Astrocyte of the hippocampus (primary cell): Measurements from ENCODE around the gene MYH1.

Experiments used
- DNase-seq: peaks from one replicate; pipeline ENCODE4 v3.0.0; 2011; ENCODE audit warnings: low read depth, low spot score

The MYH1 gene

GRCh38 chr17:10482252-10482651 is 36.1 kb downstream of the MYH1 start:
- DNase-seq, result no peak

- no peak for DNase-seq
Observed at GRCh38 chr17:10477701-10478100, 40.6 kb downstream of the MYH1 start.

GRCh38 chr17:10474536-10474935 is 43.8 kb downstream of the MYH1 start:
- no peak for DNase-seq

GRCh38 chr17:10471858-10472257 is 46.5 kb downstream of the MYH1 start:
- DNase-seq, result no peak

- no peak for DNase-seq
Observed at GRCh38 chr17:10469459-10469858, 48.9 kb downstream of the MYH1 start, which contains the start of gene MYH4. Gene MYH4 (minus strand): TSS chr17:10469559. CDS start chr17:10466745, 2,814 bp downstream.

- no peak for DNase-seq
Observed at GRCh38 chr17:10463402-10463801, 54.9 kb downstream of the MYH1 start.

GRCh38 chr17:10460062-10460461 is 58.3 kb downstream of the MYH1 start:
- no peak for DNase-seq

GRCh38 chr17:10458701-10459100 is 59.6 kb downstream of the MYH1 start:
- DNase-seq, result no peak

GRCh38 chr17:10457952-10458351 is 60.4 kb downstream of the MYH1 start:
- DNase-seq, result no peak

- no peak for DNase-seq
Observed at GRCh38 chr17:10447026-10447931, 71.1 kb downstream of the MYH1 start.
